GM10248 (cell line): ENCODE data around the gene SLC66A1.
"Not testable (repeated sequence)": the region's sequence is repeated elsewhere in the genome, so short reads cannot be mapped to it uniquely, and the experiment has no call there.

Experiments
- CTCF ChIA-PET: fragments of 300-600 bp; sonication (Branson Sonifier 250); formaldehyde crosslinking; extraction: SDS; loops from one replicate; lab custom pipeline; 2021; ENCODE audit warnings: antibody characterized with exemption; lab: Yijun Ruan, JAX
- POLR2A ChIA-PET: fragments of 350-650 bp; sonication (Branson Sonifier 250); formaldehyde crosslinking; extraction: SDS; loops from one replicate; lab custom pipeline; 2020; ENCODE audit warnings: antibody characterized with exemption; lab: Yijun Ruan, JAX
- DNase-seq: peaks from one replicate; pipeline ENCODE4 v3.0.0; 2012; ENCODE audit errors: extremely low spot score
- TF ChIP-seq, protein P1 (sequence below): IDR thresholded peaks from 2 replicates; pipeline ENCODE4 v1.5.1; 2012; ENCODE audit warnings: mild to moderate bottlenecking, low read depth; ENCODE audit errors: extremely low read depth, missing control alignments, control extremely low read depth

The SLC66A1 gene

DNA sequence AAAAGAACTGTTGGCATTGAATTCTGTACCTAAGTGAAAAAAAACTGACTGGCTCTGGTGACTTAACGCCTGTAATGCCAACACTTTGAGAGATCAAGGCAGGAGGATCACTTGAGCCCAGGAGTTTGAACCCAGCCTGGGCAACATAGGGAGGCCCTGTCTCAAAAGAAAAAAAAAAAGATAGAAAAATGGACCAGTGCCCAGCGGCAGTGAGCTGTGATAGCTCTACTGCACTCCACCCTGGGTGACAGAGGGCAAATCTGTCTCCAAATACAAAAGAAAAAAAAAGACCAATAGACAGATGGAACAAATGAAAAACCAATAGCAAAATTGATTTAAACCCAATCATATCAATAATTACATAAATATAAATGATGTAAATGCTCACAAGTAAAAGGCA lies 22.9 kb upstream of the SLC66A1 start:
- CTCF ChIA-PET: no interaction called here
- no peak for DNase-seq
- TF ChIP-seq, protein P1, sequence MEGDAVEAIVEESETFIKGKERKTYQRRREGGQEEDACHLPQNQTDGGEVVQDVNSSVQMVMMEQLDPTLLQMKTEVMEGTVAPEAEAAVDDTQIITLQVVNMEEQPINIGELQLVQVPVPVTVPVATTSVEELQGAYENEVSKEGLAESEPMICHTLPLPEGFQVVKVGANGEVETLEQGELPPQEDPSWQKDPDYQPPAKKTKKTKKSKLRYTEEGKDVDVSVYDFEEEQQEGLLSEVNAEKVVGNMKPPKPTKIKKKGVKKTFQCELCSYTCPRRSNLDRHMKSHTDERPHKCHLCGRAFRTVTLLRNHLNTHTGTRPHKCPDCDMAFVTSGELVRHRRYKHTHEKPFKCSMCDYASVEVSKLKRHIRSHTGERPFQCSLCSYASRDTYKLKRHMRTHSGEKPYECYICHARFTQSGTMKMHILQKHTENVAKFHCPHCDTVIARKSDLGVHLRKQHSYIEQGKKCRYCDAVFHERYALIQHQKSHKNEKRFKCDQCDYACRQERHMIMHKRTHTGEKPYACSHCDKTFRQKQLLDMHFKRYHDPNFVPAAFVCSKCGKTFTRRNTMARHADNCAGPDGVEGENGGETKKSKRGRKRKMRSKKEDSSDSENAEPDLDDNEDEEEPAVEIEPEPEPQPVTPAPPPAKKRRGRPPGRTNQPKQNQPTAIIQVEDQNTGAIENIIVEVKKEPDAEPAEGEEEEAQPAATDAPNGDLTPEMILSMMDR: no peak
- POLR2A ChIA-PET: no interaction called here

DNA sequence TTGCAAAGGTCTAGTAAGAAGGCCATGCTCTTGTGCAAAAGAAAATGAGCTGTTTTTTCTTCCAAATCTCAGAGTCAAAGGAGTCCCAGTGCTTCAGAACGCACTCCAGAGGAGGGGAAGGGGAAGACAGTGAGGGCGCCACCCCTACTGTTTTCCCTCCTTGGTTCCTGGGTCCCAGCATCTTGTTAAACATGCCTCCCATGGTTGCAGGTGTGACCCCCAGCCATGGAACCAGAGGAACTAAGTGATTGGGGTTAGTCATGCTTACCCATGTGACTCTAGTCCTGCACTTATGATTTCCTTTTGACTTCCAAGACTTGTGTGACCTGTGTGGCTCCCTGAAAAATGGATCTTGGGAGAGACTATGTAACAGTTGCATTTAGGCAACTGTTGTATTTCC lies 17.5 kb upstream of the SLC66A1 start:
- CTCF ChIA-PET: interaction anchor here (0.7 kb wide), 1 partner anchor 54 kb away, joined by 3 read pairs; no protein-coding TSS in a partner anchor
- POLR2A ChIA-PET: no interaction called here
- TF ChIP-seq, protein P1: no peak
- DNase-seq: no peak

DNA sequence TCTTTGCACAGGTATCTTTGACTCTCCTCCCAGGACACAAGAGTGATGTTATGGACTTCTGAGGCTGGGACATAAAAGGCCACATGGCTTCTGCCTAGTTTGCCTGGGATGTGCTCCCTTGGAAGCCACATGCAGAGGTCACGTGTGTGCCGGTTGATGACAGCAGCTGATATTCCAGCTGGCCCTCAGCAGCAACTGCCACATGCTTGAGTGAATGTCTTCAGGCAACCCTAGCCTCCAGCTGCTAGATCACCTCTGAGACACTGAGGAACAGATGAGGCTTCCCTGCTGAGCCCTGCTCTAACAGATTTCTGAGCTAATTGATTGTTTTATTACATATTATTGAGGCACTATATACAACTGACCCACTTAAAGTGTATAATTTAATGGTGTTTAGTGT lies 11.9 kb upstream of the SLC66A1 start:
- TF ChIP-seq, protein P1: no peak
- ChIA-PET POLR2A (no interaction called here), CTCF (no interaction called here)
- DNase-seq: no peak

DNA sequence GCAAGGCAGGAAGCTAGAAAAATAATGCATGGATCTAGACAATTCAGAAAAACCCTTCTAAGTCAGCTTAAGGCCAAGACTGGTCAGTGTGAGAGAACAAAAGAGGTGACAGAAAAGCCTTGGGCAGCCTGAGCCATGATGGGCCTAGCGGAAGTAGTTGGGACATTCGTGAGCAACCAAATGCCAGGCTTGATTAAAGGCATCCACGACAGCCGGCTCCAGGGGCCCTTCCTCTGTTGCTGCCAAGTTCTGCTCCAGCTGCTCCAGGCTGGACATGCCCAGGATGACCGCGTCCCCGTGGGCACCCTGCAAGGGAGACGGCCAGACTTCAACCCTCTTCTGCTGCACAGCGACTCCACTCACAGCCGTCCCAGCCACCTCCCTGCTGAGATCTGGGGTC lies 8.0 kb upstream of the SLC66A1 start:
- POLR2A ChIA-PET, DNase-seq, CTCF ChIA-PET: not testable (repeated sequence)

DNA sequence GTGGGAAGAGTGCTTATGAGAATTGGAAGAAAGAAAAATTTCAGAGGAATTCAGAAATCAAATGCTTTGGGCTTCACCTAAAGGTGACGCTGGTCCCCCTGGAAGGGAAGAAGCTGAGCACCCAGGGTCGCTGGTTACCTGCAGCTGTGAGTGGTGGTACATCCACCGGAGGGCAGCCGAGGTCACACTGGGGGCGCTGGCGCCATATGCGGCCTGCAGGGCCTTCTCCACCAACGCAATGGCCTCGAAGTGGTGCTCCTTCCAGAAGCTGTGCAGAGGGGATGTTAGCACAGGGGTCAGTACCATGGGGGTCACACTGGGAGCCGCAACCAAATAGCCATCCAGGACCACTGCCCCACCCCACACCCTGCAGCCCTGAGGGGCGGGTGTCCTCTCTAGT lies 6.2 kb upstream of the SLC66A1 start:
- CTCF ChIA-PET: no interaction called here
- TF ChIP-seq, protein P1: no peak
- POLR2A ChIA-PET: no interaction called here
- DNase-seq: no peak

DNA sequence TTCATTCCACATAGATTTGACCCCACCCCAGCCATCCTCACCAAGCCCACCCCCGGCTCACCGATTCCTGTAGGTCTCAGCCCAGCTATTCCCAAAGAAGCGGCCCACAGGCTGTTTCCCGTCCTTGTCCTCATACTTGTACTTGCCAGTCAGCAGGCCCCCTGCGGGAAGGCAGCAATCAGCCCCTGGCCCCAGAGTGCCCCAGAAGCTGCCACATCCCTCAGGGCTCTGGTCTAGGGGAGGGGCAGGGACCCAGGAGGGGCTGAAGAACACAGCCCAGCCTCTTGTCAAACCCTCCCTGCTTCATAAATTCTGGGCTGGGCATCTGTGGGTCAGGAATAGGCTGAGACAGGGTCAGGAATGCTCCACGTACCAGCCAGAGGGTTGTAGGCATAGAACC lies 5.2 kb upstream of the SLC66A1 start:
- CTCF ChIA-PET: no interaction called here
- TF ChIP-seq, protein P1: no peak
- POLR2A ChIA-PET: no interaction called here
- no peak for DNase-seq

DNA sequence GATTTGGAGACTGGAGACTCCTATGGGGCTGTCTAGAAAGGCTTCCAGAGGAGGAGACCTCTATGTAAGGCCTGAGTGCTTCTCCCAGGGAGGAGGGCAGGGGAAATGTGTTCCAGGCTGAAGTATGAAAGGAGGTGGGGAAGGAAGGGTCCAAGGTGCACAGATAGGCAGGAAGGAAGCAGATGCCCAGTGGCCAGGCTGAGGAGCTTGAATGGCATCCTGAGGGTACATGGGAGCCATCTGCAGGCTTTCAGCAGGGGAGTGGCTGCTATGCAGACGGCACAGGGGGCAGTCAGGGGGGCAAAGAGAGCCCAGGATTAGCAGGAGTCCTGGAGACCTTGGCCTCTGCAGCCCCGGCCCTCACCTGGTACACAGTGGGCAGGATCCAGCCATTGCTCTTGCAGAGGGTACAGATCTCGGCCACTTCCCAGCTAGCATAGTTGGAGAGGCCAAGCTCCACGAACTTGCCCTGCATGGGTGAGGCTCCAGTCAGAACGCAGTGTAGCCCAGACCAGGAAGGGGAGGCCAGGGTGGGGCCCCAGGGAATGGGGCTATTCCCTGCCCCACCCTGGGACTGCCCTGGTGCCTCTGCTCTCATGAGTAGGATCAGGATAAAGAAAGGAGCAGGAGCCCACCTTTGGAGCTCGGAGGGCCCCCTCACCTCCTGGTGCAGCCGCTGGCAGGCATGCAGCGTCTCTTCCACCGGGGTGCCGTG lies 4.2 kb upstream of the SLC66A1 start:
- ChIA-PET POLR2A (no interaction called here), CTCF (no interaction called here)
- no peak for DNase-seq
- TF ChIP-seq, protein P1: no peak
